ENCODE results near the gene MAML3.
A peak's percentile ranks its signal among the peaks of the same experiment; 100 is the strongest.

MAML3 gene

DNA sequence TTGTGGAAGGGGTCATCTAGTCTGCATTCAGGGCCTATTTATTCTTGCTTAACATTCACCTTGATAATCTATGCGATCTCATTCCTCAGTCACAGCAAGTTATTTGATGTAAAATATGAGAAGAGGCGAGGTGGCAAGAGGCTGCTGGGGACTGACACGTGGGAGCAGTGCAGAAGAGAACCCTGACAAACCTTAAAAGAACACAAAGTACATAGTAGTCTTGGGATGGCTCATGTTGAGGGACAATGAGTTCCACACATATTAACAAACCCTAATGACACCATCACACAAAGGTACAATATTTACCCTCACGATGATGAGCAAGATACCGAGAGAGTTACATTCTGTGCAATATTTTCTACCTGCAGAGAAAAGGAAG lies 57.5 kb downstream of the MAML3 start:
- no peak for DNase-seq

DNA sequence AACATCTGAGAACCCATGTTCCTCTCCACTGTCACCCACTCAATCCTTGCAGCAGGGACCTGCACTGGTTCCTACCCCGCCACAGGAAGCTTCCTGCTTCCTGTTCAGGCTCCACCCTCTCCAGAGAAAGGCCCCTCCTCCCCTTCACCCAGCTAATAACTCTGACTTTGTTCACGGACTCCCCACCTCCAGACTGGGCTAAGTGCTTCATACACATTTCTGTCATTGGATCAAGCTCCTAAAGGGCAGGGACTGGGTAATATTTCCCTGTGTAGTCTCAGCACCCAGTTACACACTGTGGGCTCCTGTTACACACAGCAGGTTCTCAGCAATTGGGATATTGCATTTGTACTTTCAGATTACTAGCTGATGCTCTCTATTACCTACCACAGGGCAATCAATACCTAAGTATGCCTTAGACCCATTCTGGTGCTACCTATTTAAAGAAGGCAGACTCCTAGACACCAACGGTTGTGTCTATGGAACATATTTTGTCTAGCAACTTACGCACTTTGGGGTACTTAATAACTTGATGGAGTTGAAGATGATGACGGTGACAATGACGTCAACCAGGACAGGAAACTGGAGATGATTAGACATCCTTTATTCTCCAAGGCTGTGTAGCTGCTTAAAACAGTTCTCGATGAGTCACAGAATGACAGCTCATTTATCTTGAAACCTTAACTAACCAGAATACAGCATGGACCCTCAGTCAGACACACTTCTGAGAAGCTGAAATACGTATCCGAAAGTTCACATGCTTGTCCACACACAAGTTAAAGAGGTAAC lies 58.1 kb downstream of the MAML3 start:
- DNase-seq = no peak

DNA sequence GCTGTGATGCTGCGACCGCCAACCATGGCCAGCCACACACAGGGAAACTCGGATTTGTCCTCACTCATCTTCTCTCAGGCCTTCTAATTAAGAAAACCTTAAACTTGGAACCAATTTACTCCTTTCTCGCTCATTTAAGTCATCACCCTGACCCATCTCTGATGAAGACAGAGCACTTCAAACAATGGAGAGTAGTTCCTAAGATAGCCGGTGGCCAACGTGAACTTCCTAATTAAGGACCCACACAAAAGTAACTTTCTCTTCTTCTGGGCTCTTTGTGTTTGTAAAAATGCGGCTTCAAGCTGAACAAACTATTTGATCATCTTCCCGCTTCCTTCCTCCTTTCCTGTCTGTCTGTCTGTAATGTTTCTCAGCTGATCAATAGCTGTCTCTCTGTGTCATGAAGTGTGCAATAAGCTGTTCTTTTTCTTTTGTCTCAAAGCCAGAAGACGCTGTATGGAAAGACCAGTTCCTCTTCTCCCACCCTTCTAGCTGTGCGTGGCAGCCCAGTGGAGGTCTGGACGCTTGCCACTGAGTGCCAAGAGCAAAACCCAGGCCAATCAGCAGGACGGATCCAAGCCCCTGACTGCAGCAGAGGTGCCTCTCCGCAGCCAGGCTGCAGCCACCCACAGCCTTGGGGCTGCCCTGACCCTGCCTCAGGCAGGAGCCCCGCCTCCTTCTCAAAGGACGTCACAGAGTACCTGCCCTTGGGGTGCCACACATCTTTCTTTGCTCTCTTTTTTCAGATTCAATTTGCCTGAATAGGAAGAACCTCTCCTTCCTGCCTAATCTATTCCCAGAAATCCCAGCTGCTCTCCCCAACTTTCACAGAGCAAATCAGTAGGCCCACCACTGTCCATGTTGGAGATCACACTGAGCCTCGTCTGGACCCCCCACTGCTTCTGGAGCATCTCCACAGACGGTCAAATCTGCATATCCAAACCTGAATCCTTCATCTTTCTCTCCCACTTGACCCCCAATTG lies 59.3 kb downstream of the MAML3 start:
- peak; percentile 68 for DNase-seq

DNA sequence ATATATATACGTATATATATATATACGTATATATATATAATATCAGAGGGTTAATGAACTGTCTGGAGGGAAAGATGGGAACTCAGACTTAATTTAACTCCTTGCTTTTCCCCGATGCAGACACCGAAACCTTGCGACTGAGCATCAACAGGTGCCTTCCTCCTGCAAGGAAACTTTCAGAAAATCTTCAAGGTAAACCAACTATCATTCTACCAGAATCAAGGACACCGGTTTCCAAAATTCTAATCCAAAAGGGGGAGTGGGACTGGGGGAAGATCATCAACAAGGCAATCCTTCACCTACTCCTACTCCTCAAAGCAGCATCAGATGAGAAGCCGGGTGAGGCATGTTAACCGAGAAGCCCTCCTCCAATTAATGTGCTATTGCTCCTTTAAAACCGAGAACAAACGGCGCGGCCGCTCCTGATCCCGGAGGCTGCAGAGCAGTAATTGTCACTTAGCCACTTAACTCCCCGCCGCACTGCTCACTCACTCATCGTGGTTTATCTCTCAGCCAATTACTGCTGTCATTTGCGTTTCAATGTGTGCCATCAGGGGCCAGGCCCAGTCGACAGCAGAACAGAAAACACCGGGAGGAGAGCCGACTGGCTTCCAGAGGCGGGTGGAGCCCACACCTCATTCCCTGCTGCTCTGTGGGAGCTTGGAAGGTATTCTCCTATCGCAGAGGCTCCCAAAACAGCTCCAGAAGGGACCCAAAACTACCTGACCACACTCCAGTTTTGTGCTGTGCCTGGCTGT lies 61.7 kb downstream of the MAML3 start:
- DNase-seq = no peak

DNA sequence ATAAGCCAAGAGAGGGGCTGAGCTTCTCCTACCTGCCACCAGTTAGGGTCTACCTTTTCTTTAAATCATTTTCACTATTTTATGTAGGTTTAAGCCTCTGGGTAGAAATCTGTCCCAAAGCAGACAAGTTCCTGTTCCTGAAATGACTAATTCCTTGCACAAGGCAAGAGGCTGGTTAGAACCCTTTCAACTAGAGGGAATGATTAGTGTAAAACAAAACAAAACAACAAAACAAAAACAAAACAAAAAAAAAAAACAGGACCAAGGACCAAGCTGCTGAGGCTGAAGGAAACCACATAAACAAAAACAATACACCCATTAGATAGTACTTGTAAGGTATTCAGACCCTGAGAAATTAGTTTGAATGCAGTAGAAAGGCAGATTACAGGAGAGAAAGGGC lies 62.7 kb downstream of the MAML3 start:
- no peak for DNase-seq

DNA sequence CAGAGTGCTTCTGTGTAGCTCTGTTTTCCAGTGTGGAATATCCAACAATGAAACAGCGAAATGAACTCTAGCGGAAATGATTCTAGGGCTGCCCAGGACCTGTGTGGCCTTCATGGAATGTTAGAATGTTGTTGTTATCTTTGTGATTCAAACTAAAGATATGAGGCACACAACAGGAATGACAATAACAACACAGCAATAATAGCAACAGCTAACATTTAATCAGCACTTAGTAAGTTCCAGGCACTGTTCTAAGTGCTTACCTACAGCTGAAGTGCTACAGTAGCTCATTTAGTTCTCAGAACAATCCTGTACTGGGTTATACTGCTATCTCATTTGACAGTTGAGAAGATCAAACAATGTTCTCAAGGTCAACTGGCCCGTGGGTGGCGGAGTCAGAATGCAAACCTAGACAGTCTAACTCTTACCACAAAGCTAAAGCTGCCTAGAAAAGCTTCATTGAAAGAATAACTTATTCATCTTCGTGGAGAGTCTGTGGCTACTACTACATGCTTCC lies 63.7 kb downstream of the MAML3 start:
- no peak for DNase-seq

GRCh38 chr4:140089216-140089615 lies 64.8 kb downstream of the MAML3 start:
- DNase-seq = no peak

DNA sequence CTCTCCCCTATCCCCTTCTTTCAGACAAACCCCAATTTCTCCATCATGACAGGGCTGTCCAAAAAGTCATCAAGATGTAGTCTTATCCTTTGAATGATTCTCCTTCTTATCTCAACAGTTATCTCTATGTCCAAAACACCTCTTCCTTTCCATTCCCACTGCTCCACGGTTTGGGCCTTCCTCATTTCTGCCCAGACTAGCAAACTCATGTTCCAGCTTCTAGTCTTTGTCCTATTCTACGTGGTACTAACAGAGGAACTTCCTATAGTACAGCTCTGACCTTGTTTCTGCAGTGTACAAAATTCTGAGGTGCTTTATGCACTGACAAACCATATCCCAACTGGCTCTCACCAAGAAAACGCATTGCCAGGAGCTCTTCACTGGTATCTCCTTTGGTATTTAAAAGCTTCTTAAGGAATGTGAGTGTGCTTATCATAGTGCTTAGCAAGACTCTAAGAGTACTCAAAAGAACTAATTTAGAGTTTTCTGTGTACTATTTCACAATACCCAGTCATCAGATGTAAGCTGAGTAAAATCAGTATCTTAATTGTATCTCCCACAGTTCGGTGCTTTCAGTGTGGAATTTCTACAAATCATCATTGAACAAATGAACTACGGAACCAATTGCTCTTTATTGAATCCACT lies 65.5 kb downstream of the MAML3 start:
- no peak for DNase-seq

- DNase-seq = no peak
Measured at GRCh38 chr4:140085881-140086280, 68.1 kb downstream of the MAML3 start.

GRCh38 chr4:140085062-140085622 lies 68.8 kb downstream of the MAML3 start:
- DNase-seq = no peak

DNA sequence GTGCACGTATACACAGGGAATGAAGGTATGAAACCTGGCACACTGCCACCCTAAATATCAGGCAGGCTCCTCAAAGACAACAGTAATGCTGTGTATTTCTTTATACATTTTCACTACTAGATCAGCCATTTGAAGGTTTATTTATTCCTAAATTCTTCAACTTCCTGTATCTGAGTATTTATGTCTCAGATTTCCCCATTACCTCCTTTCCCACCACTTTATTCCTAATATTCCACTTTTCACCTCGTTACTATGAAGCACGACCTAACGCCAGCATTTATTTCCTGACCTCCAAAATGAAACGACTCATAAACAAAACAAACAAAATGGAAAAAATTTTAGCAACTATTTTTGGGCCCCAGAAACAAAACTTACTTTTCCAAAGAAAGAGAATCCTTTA lies 69.6 kb downstream of the MAML3 start:
- no peak for DNase-seq

DNA sequence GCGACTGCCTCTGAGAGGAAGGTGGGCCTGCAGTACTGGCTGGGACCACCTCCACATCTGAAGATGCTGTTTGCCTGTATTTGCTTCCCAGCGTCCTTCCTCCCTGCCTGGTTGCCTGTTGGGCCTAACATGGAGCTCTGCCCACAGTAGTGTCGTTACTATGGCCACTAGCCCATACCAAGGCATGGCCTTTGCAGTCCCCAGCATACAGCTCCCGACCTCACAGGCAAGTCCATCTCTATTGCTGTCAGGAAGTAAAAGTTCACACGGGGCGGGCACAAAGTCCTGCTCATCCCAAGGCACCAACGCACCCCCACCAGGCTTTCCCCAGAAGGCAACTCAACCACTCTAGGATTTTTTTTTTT lies 71.6 kb downstream of the MAML3 start:
- DNase-seq = no peak

DNA sequence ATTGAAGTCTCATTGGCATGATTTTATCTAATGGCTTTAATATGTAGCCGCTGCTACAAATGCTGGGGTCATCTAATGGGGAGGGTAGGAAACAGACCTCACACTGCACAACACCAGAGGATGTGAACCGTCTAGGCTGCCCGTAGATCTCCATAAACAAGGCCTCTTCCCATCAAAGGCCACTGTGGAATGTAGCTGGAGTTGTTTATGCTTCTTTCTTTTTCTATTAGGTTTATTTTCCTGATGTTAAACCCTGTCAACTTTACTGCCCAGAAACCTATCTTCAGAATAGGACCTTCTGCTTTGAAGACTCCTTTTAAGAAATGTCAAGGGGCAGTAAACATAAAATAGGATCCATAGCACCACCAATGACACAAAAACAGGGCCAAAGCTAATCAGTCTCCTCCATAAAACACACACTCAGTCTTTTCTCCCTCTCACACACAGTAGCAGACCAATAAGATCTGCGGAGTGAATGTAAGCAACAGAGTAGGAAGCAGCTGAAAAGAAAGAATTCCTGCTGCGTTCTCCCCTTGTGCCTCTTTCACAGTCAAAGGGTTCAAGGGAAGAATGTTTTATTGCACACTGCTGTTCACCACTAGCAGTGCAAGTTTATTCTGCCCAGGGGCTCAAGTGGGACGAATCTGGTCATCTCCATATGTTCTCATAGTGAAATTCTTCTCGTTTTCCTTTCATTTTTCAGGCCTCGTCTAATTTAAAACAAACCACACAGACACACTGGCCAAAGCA lies 72.2 kb downstream of the MAML3 start:
- DNase-seq = no peak

- no peak for DNase-seq
Measured at GRCh38 chr4:140080883-140081282, 73.1 kb downstream of the MAML3 start.

GRCh38 chr4:140078366-140078765 lies 75.6 kb downstream of the MAML3 start:
- no peak for DNase-seq

DNA sequence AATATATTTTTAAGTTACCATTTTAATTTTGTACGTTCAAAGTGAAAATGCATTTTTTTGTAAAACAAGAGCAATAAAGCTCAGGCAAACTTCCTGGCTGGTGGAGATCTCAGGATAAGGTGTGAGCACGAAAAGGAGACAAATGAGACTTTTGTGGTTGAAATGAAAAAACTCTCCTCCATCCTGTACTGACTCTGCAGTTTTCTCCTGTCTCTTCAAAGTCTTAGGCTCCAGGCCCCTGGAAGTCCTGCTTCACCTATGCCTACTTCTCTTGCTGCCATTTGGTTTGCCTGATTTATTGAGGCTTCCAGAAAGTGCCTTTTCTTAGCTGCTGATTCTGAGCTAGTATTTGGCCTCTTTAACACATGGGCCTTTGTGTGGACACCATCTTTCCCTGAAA lies 77.7 kb downstream of the MAML3 start:
- DNase-seq = no peak

DNA sequence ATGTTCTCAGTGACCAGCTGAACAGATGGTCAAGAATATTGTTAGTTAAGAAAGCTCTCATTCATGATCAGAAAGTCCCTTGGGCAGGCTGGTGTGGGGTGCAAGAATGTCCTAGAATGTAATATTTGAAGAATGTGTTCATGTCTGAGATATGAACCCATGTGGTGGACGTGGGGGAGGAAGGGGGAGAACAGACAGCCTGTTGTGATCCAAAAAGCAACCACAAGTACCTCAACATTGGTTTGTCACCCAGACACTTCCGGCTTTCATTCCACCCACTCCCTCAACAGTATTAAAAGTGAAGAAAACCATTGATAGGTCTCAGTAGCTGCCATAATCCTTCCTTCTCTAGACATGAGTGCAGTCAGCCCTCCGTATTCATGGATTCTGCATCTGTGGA lies 82.2 kb downstream of the MAML3 start:
- no peak for DNase-seq

GRCh38 chr4:140070973-140071372 lies 83.0 kb downstream of the MAML3 start:
- DNase-seq = no peak

DNA sequence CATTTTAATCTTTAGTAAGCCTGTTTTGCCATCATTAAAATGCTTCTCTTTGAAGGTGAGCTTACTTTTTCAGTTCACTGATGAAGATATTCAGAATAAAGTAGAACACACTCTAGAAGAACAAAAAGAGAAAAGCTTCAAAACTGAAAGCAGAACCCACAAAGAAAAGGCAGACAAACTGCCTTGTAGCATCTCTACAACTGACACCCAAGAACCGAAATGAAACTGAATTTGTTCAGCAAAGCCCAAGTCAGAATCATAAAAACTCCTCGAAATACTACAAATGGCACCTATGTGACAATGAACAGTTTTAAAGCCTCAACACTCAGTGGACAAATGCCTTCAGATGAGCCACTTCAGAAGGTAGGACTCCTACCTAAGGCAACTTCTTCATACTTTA lies 83.6 kb downstream of the MAML3 start:
- DNase-seq = no peak

DNA sequence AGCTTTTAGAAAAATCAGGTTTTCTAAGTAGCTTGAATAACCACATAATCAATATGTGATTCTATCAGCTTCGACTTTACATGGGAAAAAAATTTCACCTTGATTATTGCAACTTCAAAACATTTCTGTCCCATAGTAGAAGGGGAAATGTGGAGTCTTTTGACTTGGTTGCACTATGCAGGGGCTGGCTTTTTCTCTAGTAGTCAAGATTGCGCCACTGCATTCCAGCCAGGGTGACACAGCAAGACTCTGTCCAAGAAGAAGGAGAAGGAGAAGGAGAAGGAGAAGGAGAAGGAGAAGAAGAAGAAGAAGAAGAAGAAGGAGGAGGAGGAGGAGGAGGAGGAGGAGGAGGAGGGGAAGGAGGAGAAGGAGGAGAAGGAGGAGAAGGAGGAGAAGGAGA lies 84.9 kb downstream of the MAML3 start:
- no peak for DNase-seq

- DNase-seq = no peak
Measured at GRCh38 chr4:140068271-140068670, 85.7 kb downstream of the MAML3 start.
